GM23248 (cell line): ENCODE data around the gene CNDP1. TPM values are rescaled to one million over a fixed set of nuclear protein-coding genes. Genes with fewer than 3 reads are reported as not detected.

ENCODE experiments used
- DNase-seq: peaks from one replicate; pipeline ENCODE4 v3.0.0-alpha.2; 2015
- H2AFZ ChIP-seq: fragments of 200-600 bp; sonication (generic); 2 replicates; pipeline ENCODE4 v1.6.1; 2016; ENCODE audit warnings: antibody characterized with exemption
- H3F3A ChIP-seq: fragments of 200-600 bp; sonication (generic); 2 replicates; pipeline ENCODE4 v1.6.1; 2016; ENCODE audit warnings: mild to moderate bottlenecking, antibody characterized with exemption, mixed run types; ENCODE audit not compliant: insufficient read depth
- H3K27ac ChIP-seq: fragments of 200-600 bp; sonication (generic); 2 replicates; pipeline ENCODE4 v1.5.1; 2016; ENCODE audit warnings: mild to moderate bottlenecking
- H3K27me3 ChIP-seq: fragments of 200-600 bp; sonication (generic); replicated peaks from 2 replicates; pipeline ENCODE4 v1.6.1; 2016; ENCODE audit warnings: mild to moderate bottlenecking; ENCODE audit not compliant: insufficient read depth
- H3K36me3 ChIP-seq: fragments of 200-600 bp; sonication (generic); 2 replicates; pipeline ENCODE4 v1.6.1; 2016; ENCODE audit warnings: low read depth, mild to moderate bottlenecking
- H3K4me1 ChIP-seq: fragments of 200-600 bp; sonication (generic); 2 replicates; pipeline ENCODE4 v1.6.1; 2016; ENCODE audit warnings: mild to moderate bottlenecking; ENCODE audit not compliant: insufficient read depth
- H3K4me2 ChIP-seq: fragments of 200-600 bp; sonication (generic); one replicate; pipeline ENCODE4 v1.6.1; 2016; ENCODE audit warnings: mild to moderate bottlenecking; ENCODE audit not compliant: unreplicated experiment
- H3K4me3 ChIP-seq: fragments of 200-600 bp; sonication (generic); 2 replicates; pipeline ENCODE4 v1.5.1; 2016; ENCODE audit warnings: mild to moderate bottlenecking
- H3K79me2 ChIP-seq: fragments of 200-600 bp; sonication (generic); 2 replicates; pipeline ENCODE4 v1.6.1; 2016; ENCODE audit warnings: mild to moderate bottlenecking; ENCODE audit not compliant: insufficient read depth
- H3K9ac ChIP-seq: fragments of 200-600 bp; sonication (generic); 2 replicates; pipeline ENCODE4 v1.6.1; 2016; ENCODE audit warnings: mild to moderate bottlenecking
- H3K9me2 ChIP-seq: fragments of 200-600 bp; sonication (generic); 2 replicates; pipeline ENCODE4 v1.6.1; 2016; ENCODE audit warnings: mixed run types, mild to moderate bottlenecking, moderate library complexity; ENCODE audit not compliant: insufficient read depth
- H3K9me3 ChIP-seq: fragments of 200-600 bp; sonication (generic); one replicate; pipeline ENCODE4 v1.6.1; 2017; ENCODE audit warnings: low read depth
- H4K20me1 ChIP-seq: fragments of 200-600 bp; sonication (generic); 2 replicates; pipeline ENCODE4 v1.6.0; 2016; ENCODE audit not compliant: insufficient read depth
- EZH2 ChIP-seq: fragments of 200-600 bp; sonication (generic); IDR thresholded peaks from 2 replicates; pipeline ENCODE4 v1.6.1; 2018; ENCODE audit warnings: antibody characterized with exemption, mild to moderate bottlenecking; ENCODE audit not compliant: insufficient read depth, poor library complexity, severe bottlenecking
- EZH2phosphoT487 ChIP-seq: fragments of 200-600 bp; sonication (generic); IDR thresholded peaks from 2 replicates; pipeline ENCODE4 v1.6.1; 2018; ENCODE audit warnings: antibody characterized with exemption, moderate library complexity, mild to moderate bottlenecking, low read depth; ENCODE audit not compliant: insufficient read depth
- WGBS, 2 experiments: methylation state at CpG; one replicate each; pipeline ENCODE4 v1.1.6; 2015 to 2017; ENCODE audit warnings: low lambda C conversion rate in 2 of 2, low coverage in 1 of 2; ENCODE audit errors: missing lambda C conversion rate in 2 of 2; 5-methylcytosine and 5-hydroxymethylcytosine counted together
- in situ Hi-C: fragments of 300-500 bp; cut with MboI; formaldehyde crosslinking; loops from 2 replicates; pipeline ENCODE4 v1.15.0; 2020
- polyA plus RNA-seq: library from polyadenylated mRNA; unstranded; fragments of >200 nt; fragmentation: Nextera tagmentation; extraction: Ambion mirVana; gene quantifications from 2 replicates; pipeline ENCODE4 v1.2.1, GENCODE V29; 2016
- total RNA-seq: library from RNA; depleted of rRNA; stranded (reverse); fragments of >200 nt; shearing (Covaris generic); gene quantifications from 2 replicates; pipeline ENCODE4 v1.2.3, GENCODE V29; 2014

CNDP1 gene
- total and polyA plus RNA-seq, 2 experiments from 2014 or later: not detected

- H3K79me2 ChIP-seq: no peaks in the 10 kb centered on the region
- no peak overlapping the region for H2AFZ ChIP-seq
- H3K27ac ChIP-seq: no peak overlapping the region
- no peaks in the 10 kb centered on the region for H3K9me3 ChIP-seq
- no peak overlapping the region for H3K4me2 ChIP-seq
- H3K36me3 ChIP-seq: no peaks in the 10 kb centered on the region
- H3K4me3 ChIP-seq: no peak overlapping the region
- no peak for TF ChIP-seq EZH2phosphoT487
- no peak for TF ChIP-seq EZH2
- in situ Hi-C loops: loop anchor here (25.0 kb wide), 1 partner anchor 382 kb away; no protein-coding TSS in a partner anchor
- no peaks in the 10 kb centered on the region for H3K9me2 ChIP-seq
- no peaks in the 10 kb centered on the region for H3F3A ChIP-seq
- no peaks in the 10 kb centered on the region for H3K4me1 ChIP-seq
- 52 to 57% methylated on average over 4 of the region's 4 CpGs for WGBS, 2 experiments
- H4K20me1 ChIP-seq: no peaks in the 10 kb centered on the region
- H3K9ac ChIP-seq: no peak overlapping the region
- no peak for DNase-seq
- H3K27me3 ChIP-seq: no peaks in the 10 kb centered on the region; the same call in 1 of the 2 replicates
Measured at GRCh38 chr18:74569401-74569800, 35.1 kb downstream of the CNDP1 start.

- WGBS, 2 experiments: 38 to 52% methylated on average over 4 of the region's 4 CpGs
- Histone ChIP-seq H3F3A (no peaks in the 10 kb centered on the region), H3K9me2 (no peaks in the 10 kb centered on the region), H3K4me1 (no peaks in the 10 kb centered on the region), H3K4me2 (no peak overlapping the region), H3K27me3 (0 out of 2 replicates have a peak, but pooled peaks cover 2% of the 10 kb centered on the region), H3K9ac (no peak overlapping the region), H4K20me1 (no peaks in the 10 kb centered on the region), H3K9me3 (no peaks in the 10 kb centered on the region), H3K79me2 (no peaks in the 10 kb centered on the region), H3K4me3 (no peak overlapping the region), H3K27ac (no peak overlapping the region), H3K36me3 (no peaks in the 10 kb centered on the region), H2AFZ (no peak overlapping the region)
- in situ Hi-C loops: loop anchor here (25.0 kb wide), 1 partner anchor 383 kb away; no protein-coding TSS in a partner anchor
- no peak for TF ChIP-seq EZH2
- TF ChIP-seq EZH2phosphoT487: no peak
- DNase-seq: no peak
Measured at GRCh38 chr18:74570266-74570665, 36.0 kb downstream of the CNDP1 start.

DNA sequence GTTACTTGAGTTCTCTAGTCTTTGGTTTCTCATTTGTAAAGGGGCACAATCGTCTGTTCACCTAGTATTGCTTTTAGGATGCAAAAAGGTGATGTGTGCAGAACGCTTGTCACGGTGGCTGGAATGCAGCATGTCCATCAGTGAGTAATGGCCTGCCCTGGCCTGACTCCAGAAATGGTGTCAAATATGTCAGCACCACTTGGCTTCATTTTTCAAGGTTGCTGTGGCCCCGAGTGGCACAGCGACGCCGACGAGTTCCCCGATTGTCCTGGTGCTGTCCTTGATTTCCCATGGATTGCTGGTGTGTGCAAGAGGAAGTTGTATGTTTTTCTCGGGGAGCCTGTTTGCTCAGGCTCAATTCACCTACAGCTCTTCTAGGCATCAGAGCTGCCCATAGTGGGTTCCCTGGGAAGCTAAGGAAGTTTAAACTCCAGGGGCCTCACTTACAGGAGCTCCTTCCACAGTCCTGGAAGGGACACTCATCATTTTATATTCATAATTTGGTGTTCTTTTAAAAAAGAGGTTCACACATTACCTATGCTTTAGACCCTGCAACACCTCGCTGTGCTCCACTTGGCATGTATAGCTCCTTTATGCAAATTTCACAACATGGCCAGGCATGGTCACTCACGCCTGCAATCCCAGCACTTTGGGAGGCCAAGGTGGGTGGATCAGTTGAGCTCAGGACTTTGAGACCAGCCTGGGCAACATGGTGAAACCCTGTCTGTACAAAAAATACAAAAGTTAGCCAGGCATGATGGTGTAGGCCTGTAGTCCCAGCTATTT is 37.8 kb downstream of the CNDP1 start:
- Histone ChIP-seq H3K36me3 (no peaks in the 10 kb centered on the region), H3K9ac (no peak overlapping the region), H3K9me2 (no peaks in the 10 kb centered on the region), H2AFZ (no peak overlapping the region), H3K9me3 (no peaks in the 10 kb centered on the region), H3K4me3 (no peak overlapping the region), H3K4me1 (no peaks in the 10 kb centered on the region), H3K27me3 (0 out of 2 replicates have a peak, but pooled peaks cover 5% of the 10 kb centered on the region), H3F3A (no peaks in the 10 kb centered on the region), H4K20me1 (no peaks in the 10 kb centered on the region), H3K4me2 (no peak overlapping the region), H3K27ac (no peak overlapping the region), H3K79me2 (no peaks in the 10 kb centered on the region)
- no peak for DNase-seq
- in situ Hi-C loops: loop anchor here (25.0 kb wide), 1 partner anchor 385 kb away; no protein-coding TSS in a partner anchor
- WGBS, 2 experiments: 73 to 74% methylated on average over 12 of the region's 12 CpGs
- no peak for TF ChIP-seq EZH2
- no peak for TF ChIP-seq EZH2phosphoT487

DNA sequence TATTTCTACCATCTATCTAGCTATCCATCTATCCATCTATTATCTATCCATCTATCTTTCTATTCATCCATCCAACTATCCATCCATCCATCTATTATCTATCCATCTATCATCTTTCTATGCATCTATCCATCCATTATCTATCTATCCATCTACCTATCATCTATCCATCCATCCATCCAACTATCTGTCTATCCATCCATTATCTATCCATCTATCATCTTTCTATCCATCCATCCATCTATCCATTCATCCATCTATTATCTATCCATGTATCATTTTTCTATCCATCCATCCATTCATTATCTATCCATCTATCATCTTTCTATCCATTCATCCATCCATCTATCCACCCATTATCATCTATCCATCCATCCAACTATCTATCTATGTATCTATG is 38.8 kb downstream of the CNDP1 start:
- H3K27me3 ChIP-seq: 0 out of 2 replicates have a peak, but pooled peaks cover 11% of the 10 kb centered on the region
- no peak for DNase-seq
- no peak overlapping the region for H3K27ac ChIP-seq
- in situ Hi-C loops: loop anchor here (25.0 kb wide), 1 partner anchor 386 kb away; no protein-coding TSS in a partner anchor
- H3F3A ChIP-seq: no peaks in the 10 kb centered on the region
- no peaks in the 10 kb centered on the region for H3K9me2 ChIP-seq
- H4K20me1 ChIP-seq: no peaks in the 10 kb centered on the region
- H2AFZ ChIP-seq: no peak overlapping the region
- TF ChIP-seq EZH2: no peak
- no peak for TF ChIP-seq EZH2phosphoT487
- no peaks in the 10 kb centered on the region for H3K36me3 ChIP-seq
- no peaks in the 10 kb centered on the region for H3K9me3 ChIP-seq
- no peak overlapping the region for H3K4me3 ChIP-seq
- no peak overlapping the region for H3K9ac ChIP-seq
- no peak overlapping the region for H3K4me2 ChIP-seq
- H3K4me1 ChIP-seq: no peaks in the 10 kb centered on the region
- no peaks in the 10 kb centered on the region for H3K79me2 ChIP-seq

DNA sequence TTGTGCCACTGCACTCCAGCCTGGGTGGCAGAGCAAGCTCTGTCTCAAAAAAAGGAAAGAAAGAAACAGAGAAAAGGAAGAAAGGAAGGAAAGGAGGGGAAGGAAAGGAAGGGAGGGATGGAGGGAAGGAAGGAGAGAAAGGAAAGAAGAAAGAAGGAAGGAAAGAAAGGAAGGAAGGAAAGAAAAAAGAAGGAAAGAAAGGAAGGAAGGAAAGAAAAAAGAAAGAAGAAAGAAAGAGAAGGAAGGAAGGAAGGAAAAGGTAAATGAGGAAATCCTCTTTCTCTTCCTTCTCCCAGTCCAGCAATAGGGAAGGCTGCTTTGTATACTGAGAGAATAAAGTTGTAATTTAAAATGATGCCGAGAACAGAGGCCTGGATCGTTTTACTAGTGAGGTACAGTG is 40.6 kb downstream of the CNDP1 start:
- Histone ChIP-seq H3K27ac (no peak overlapping the region), H3K4me1 (no peaks in the 10 kb centered on the region), H3K36me3 (no peaks in the 10 kb centered on the region), H2AFZ (no peak overlapping the region), H3K4me2 (no peak overlapping the region), H3K9ac (no peak overlapping the region), H3K27me3 (peaks cover 11% of the 10 kb centered on the region; the same call in 1 of the 2 replicates), H3F3A (no peaks in the 10 kb centered on the region), H3K9me3 (no peaks in the 10 kb centered on the region), H3K4me3 (no peak overlapping the region), H3K9me2 (no peaks in the 10 kb centered on the region), H4K20me1 (no peaks in the 10 kb centered on the region), H3K79me2 (no peaks in the 10 kb centered on the region)
- TF ChIP-seq EZH2 (no peak), EZH2phosphoT487 (no peak)
- 3 to 6% methylated on average over 2 of the region's 2 CpGs for WGBS, 2 experiments
- no peak for DNase-seq
- in situ Hi-C loops: loop anchor here (25.0 kb wide), 1 partner anchor 388 kb away; no protein-coding TSS in a partner anchor
